SJCRH30 (cell line): ENCODE data around the gene C1orf35. TPM values are rescaled to one million over a fixed set of nuclear protein-coding genes. Genes with fewer than 3 reads are reported as not detected.

Source experiments
- DNase-seq, 2 experiments: peaks; one replicate each; pipeline ENCODE4 v3.0.0-alpha.2; 2015 to 2020
- H3K27ac ChIP-seq: fragments of 250-450 bp; sonication (Bioruptor Pico); 2 replicates; pipeline ENCODE4 v1.5.1; 2020; ENCODE audit warnings: mild to moderate bottlenecking, moderate library complexity
- H3K27me3 ChIP-seq: fragments of 250-450 bp; sonication (Bioruptor Pico); 2 replicates; pipeline ENCODE4 v1.5.1; 2020; ENCODE audit warnings: mild to moderate bottlenecking, moderate library complexity
- H3K36me3 ChIP-seq: fragments of 250-450 bp; sonication (Bioruptor Pico); 2 replicates; pipeline ENCODE4 v1.5.1; 2020; ENCODE audit warnings: mild to moderate bottlenecking, moderate library complexity
- H3K4me1 ChIP-seq: fragments of 250-450 bp; sonication (Bioruptor Pico); 2 replicates; pipeline ENCODE4 v1.5.1; 2020; ENCODE audit warnings: mild to moderate bottlenecking, moderate library complexity
- H3K4me3 ChIP-seq: fragments of 250-450 bp; sonication (Bioruptor Pico); 2 replicates; pipeline ENCODE4 v1.5.1; 2020; ENCODE audit warnings: mild to moderate bottlenecking, moderate library complexity
- H3K9me3 ChIP-seq: fragments of 250-450 bp; sonication (Bioruptor Pico); replicated peaks from 2 replicates; pipeline ENCODE4 v1.5.1; 2020; ENCODE audit warnings: mild to moderate bottlenecking, moderate library complexity
- total RNA-seq: library from RNA; depleted of rRNA; stranded (reverse); fragments of >200 nt; shearing (Covaris generic); gene quantifications from 2 replicates; pipeline ENCODE4 v1.2.3, GENCODE V29; 2014; rRNA removed

The C1orf35 gene
- total RNA-seq, 1 experiment from 2014 or later, result 22.8 TPM

DNA sequence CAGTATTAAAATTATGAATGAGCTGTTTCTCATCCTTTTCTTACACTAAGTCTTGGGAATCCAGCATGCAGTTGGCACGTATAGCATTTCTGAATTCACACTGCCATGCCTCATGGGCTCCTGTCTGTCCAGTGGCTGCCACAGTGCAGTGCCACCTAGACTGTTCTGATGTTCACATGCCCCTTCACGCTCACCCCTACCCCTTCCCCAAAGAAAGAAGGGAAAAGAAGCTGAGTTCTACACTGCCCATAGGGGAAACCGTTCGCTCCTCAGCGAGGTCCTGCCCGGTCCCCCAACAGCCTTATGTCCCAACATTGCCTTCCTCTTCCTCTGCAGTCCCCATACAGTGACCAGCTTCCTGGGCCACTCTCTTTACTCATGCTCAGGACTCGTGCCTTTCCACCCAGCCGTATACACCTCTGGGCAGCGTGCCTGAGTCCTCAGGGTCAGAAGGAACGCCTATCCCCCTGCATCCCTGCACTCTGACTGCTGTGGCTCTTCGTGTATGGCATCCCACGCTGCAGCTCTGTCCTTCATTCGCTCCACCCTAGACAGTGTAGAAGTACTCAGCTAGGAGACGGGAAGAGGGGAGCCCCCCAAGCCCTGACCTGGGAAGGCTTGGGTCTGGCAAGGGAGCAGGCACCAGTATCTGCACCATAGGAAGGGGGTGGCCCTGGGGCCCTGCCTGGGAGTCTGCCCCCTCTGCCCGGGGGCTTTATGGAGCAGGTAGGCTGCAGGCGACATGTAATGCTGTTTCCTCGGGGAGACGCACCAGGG, 44.8 kb downstream of the C1orf35 start:
- Histone ChIP-seq H3K9me3 (no peaks in the 10 kb centered on the region), H3K4me1 (no peaks in the 10 kb centered on the region), H3K4me3 (no peak overlapping the region), H3K27ac (no peak overlapping the region), H3K27me3 (no peaks in the 10 kb centered on the region), H3K36me3 (no peaks in the 10 kb centered on the region)
- DNase-seq, result no peak

Other genes starting within 250 kb of the C1orf35 start
- 0.79 and 1.1 TPM in 2 replicates for gene WNT9A, start 155.4 kb downstream of the C1orf35 start, total RNA-seq
- gene WNT3A, start 96.3 kb downstream of the C1orf35 start, total RNA-seq, result not detected in 2 replicates
- 291 and 309 TPM in 2 replicates for gene ARF1, start 20.6 kb downstream of the C1orf35 start, total RNA-seq
- gene MRPL55, start 6.0 kb upstream of the C1orf35 start, total RNA-seq, result 48.5 and 64.6 TPM in 2 replicates
- 114 and 137 TPM in 2 replicates for gene GUK1, start 37.0 kb upstream of the C1orf35 start, total RNA-seq
- gene GJC2, start 46.6 kb upstream of the C1orf35 start, total RNA-seq, result 0.43 and 0.59 TPM in 2 replicates
- gene IBA57, start 62.5 kb upstream of the C1orf35 start, total RNA-seq, result 4.4 and 5.6 TPM in 2 replicates
- gene OBSCN, start 104.7 kb upstream of the C1orf35 start, total RNA-seq, result 7.3 and 8.3 TPM in 2 replicates